ENCODE measurements around the gene THSD7B. TPM values are rescaled to one million over a fixed set of nuclear protein-coding genes. Genes with fewer than 3 reads are reported as not detected.
A peak's percentile ranks its signal among the peaks of the same experiment; 100 is the strongest.

THSD7B gene
- total RNA-seq, 1 donor from 2014 or later = 1.2 TPM

DNA sequence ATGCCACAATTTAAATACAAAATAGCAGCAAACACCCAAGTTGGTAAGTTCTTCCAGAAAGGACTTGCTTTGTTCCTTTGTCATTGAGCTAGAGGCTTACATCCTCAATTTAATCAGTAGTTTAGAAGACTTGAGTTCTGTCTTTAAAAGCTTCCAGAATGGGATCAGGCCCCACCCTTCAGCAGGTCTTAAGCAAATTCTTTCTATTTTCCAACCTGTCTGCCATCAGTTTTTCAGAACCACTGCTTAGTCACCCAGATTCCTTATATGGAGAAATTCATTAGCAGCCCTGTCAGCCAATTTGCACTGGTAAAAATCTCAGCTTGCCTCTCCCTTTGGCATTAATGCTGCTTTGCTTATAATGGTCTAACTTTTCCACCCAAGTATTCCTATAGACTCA, 935.3 kb downstream of the THSD7B start:
- Histone ChIP-seq H4K20me1 (ENCODE audit: low read depth) (no peaks in the 10 kb centered on the region), H3K9ac (no peak overlapping the region), H3K36me3 (no peaks in the 10 kb centered on the region), H3K79me2 (ENCODE audit: low read depth) (no peaks in the 10 kb centered on the region), H3K4me2 (no peak overlapping the region), H3K27me3 (no peaks in the 10 kb centered on the region), H3K4me1 (no peaks in the 10 kb centered on the region), H3K9me3 (ENCODE audit: low read depth) (peaks cover 12% of the 10 kb centered on the region), H3K27ac (peak overlapping the region; percentile 40), H3K4me3 (no peak overlapping the region), H3F3A (ENCODE audit: low read depth) (peaks cover 17% of the 10 kb centered on the region), H2AFZ (replicated peaks) (no peak overlapping the region)
- Mint-ChIP-seq H3K27ac (no peak overlapping the region), H3K36me3 (no peaks in the 10 kb centered on the region), H3K4me3 (no peak overlapping the region), H3K4me1 (no peaks in the 10 kb centered on the region), H3K9me3 (no peaks in the 10 kb centered on the region), H3K27me3 (ENCODE audit: insufficient read depth, low read depth) (no peaks in the 10 kb centered on the region)
- no peak for TF ChIP-seq EZH2 (IDR thresholded peaks at IDR 0.05)
- TF ChIP-seq EZH2phosphoT487 (IDR thresholded peaks at IDR 0.05) = no peak
- no peak for TF ChIP-seq CTCF (IDR thresholded peaks at IDR 0.05)
- peak; percentile 3 for DNase-seq (ENCODE audit: low spot score)

DNA sequence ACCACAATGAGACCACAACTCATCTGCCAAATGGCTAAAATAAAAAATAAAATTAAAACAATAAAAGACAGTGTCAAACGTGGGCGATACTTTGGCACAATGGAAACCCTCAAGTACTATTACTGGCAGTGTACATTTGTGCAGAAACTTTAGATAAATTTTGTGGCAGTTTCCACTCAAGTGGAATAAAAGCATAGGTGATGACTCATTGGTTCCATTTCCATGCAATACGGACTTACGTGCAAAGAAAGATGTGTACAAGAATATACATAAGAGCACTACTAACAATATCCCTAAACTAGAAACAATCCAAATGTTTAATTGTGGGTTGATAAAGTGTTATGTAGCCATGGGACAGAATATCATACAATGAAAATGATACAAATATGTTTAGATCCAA, 940.0 kb downstream of the THSD7B start:
- no peaks in the 10 kb centered on the region for H3K36me3 ChIP-seq

GRCh38 chr2:137706786-137707613, 941.7 kb downstream of the THSD7B start:
- Mint-ChIP-seq H3K9me3 (peaks cover 5% of the 10 kb centered on the region), H3K36me3 (no peaks in the 10 kb centered on the region), H3K27me3 (ENCODE audit: insufficient read depth, low read depth) (no peaks in the 10 kb centered on the region), H3K4me1 (no peaks in the 10 kb centered on the region), H3K27ac (no peak overlapping the region), H3K4me3 (no peak overlapping the region)
- Histone ChIP-seq H3K9ac (no peak overlapping the region), H3K79me2 (ENCODE audit: low read depth) (no peaks in the 10 kb centered on the region), H3K4me1 (no peaks in the 10 kb centered on the region), H3K9me3 (ENCODE audit: low read depth) (peaks cover 8% of the 10 kb centered on the region), H3K27me3 (no peaks in the 10 kb centered on the region), H3K4me2 (no peak overlapping the region), H3K4me3 (no peak overlapping the region), H3F3A (ENCODE audit: low read depth) (no peaks in the 10 kb centered on the region), H3K36me3 (peaks cover 5% of the 10 kb centered on the region), H2AFZ (replicated peaks) (peak overlapping the region; percentile 57), H3K27ac (no peak overlapping the region), H4K20me1 (ENCODE audit: low read depth) (no peaks in the 10 kb centered on the region)
- no peak for DNase-seq (ENCODE audit: low spot score)
- TF ChIP-seq CTCF (IDR thresholded peaks at IDR 0.05) (no peak), EZH2 (IDR thresholded peaks at IDR 0.05) (no peak), EZH2phosphoT487 (IDR thresholded peaks at IDR 0.05) (no peak)

More for the DNA sequence above, 940.0 kb downstream of the THSD7B start:
- Histone ChIP-seq H3K4me2 (no peak overlapping the region), H3K9me3 (ENCODE audit: low read depth) (peaks cover 8% of the 10 kb centered on the region), H3K4me3 (no peak overlapping the region), H3K79me2 (ENCODE audit: low read depth) (no peaks in the 10 kb centered on the region), H3F3A (ENCODE audit: low read depth) (peaks cover 8% of the 10 kb centered on the region), H2AFZ (replicated peaks) (no peak overlapping the region), H3K27me3 (no peaks in the 10 kb centered on the region), H3K4me1 (no peaks in the 10 kb centered on the region), H3K27ac (no peak overlapping the region), H4K20me1 (ENCODE audit: low read depth) (no peaks in the 10 kb centered on the region), H3K9ac (no peak overlapping the region)
- Mint-ChIP-seq H3K9me3 (no peaks in the 10 kb centered on the region), H3K36me3 (no peaks in the 10 kb centered on the region), H3K27me3 (ENCODE audit: insufficient read depth, low read depth) (no peaks in the 10 kb centered on the region), H3K4me1 (no peaks in the 10 kb centered on the region), H3K4me3 (no peak overlapping the region), H3K27ac (no peak overlapping the region)
- TF ChIP-seq EZH2phosphoT487 (IDR thresholded peaks at IDR 0.05) (no peak), EZH2 (IDR thresholded peaks at IDR 0.05) (no peak), CTCF (IDR thresholded peaks at IDR 0.05) (no peak)
- no peak for DNase-seq (ENCODE audit: low spot score)

Measured in neural progenitor cell (in vitro differentiated cells).